DMS114 treated with DMSO at 0.1 percent for 48 hours (cell line): ENCODE results near the gene CSNK1G1.
A peak's percentile ranks its signal among the peaks of the same experiment; 100 is the strongest.

Experiments
- DNase-seq: peaks from one replicate; lab custom pipeline; 2025; ENCODE audit not compliant: unreplicated experiment; lab: John Stamatoyannopoulos, UW

Gene CSNK1G1

DNA sequence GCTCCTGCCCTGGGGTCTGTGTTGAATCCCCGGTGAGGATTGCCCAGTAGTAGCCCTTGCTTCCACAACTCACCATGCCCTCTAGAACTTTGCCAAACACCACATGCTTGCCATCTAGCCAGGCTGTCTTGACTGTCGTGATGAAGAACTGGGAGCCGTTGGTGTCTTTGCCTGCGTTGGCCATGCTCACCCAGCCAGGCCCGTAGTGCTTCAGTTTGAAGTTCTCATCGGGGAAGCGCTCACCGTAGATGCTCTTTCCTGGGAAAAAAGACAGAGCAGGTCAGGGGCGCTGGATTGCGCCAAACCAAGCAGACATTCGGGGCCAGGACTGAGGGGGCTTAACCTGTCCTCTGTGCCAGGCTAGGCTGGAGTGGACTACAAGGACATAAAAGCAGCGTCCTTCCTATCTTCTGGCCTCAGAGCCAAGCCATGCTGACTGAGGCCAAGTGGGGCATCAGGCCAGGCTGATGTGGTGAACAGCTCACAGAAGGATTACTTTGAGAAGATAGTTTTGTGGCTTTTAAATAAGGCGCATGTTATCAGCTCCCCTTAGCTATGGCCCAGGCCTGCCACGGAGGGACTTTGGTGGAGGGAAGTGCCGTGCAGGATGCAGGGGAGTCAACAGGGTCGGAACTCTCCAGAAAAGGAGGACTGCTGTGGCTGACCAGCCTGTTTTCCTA is 199.2 kb downstream of the CSNK1G1 start:
- no peak for DNase-seq

DNA sequence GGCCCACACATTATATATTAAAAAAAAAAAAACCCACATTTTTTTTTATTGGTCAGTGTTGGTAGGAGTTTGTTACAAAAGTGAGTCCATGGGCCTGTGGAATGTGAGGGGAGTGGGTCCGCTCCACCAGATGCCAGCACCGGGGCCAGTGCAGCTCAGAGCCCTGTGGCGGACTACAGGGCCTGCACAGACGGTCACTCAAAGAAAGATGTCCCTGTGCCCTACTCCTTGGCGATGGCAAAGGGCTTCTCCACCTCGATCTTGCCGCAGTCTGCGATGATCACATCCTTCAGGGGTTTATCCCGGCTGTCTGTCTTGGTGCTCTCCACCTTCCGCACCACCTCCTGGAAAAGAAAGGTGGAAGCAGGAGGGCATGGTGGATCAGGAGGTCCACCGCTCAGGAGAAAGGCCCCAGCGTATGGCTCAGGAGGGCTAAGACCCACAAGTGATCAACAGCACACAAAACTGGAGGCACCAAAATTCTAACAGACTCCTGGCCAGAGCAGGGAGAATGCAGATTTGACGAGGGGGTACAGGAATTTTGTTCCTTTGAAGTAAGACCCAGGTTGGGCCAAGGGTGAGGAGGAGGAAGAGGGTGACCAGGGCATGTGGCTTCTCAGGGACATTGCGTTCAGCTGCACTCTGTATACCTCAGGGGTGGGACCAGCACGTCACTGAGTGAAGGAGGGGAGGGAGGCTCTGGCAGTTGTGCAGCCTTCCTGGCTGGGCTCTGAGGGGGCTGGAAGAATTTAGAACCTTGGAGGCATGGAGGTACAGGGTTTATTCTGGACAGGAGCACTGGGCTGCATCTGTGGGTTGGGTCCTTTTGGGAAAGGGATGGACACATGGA is 199.9 kb downstream of the CSNK1G1 start:
- no peak for DNase-seq

DNA sequence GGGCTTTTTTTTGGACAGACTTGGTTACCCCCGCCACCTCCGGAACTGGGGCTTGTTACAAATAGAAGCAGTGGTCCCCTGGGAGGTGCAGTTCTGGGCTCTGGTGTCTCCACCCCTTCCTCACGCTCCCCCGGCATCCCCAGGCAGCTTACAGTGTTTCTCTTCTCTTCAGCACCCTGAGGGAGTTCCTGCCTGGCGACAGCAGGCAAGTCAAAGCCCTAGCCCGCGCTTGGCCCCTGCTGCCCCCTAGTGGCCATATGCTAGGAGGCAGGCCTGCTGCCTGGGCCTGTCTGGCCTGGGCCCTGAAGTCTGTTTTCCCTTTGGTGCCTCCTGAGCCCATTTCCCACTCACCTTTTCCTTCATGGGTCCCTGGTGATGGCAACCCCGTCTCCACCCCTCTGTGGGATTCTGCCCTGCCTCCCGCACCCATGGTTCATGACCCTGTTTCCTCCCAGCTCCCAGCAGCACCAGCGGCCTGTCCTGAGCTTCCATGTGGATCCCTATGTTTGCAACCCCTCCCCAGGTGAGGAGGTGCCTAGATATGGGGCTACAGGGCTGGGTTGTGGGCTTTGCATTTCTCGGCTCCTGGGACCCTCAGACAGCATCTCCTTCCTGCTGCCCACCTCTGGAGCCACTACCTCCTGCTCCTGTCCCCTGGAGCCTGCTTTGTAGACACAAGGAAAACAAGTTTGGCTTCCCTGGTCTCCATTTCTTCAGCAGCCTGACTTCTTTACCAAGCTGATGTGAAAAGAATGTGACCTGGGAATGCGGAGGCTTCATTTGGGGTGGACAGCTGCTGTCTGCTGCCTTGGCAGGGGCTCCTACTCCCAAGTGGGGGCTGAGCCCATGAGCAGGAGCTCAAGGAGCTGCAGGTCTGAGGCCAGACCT is 202.2 kb downstream of the CSNK1G1 start:
- DNase-seq, result peak; percentile 77

DNA sequence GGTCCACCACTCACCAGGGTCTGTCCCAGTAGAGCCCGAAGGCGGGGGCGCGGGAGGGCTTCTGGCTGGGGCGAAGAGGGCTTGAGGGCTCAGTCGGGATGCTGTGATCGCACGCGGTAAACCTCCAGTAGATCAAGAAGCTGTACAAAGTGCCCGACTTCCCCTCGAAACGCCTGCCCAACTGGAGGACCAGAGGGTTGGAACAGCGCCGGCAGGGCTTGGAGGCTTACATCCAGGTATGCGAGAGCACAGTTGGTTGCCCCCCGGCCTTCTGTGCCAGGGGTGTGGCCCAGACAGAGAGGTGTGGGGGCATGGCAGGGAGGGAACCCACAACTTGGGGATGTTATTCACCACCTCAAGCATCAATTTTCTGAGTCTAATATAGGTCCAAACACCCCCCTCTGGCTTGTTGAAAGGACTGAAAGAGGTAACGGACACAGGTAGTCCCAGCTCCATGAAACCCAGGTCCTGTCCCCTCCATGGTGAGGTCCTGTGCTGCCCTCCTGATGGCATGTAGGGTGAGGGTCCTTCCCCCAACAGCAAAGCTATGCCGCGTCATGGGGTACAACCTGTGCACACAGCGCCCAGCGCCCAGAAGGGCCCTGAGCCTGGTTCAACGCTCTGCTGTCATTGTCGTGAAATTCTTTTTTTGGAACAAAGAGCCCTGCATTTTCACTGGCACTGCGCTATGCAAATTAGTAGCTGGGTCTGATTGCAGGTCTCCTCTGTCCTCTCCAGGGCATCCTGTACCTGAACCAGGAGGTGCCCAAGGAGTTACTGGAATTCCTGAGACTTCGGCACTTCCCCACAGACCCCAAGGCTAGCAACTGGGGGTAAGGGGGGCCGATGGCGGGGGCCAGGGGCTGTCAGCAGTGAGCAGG is 203.2 kb downstream of the CSNK1G1 start:
- DNase-seq, result peak; percentile 13

- DNase-seq, result no peak
Measured at GRCh38 chr15:64151727-64152506, 204.1 kb downstream of the CSNK1G1 start, which contains the start of gene SNX22. Gene SNX22 (plus strand): TSS chr15:64151731. CDS start chr15:64151776, 45 bp downstream.

DNA sequence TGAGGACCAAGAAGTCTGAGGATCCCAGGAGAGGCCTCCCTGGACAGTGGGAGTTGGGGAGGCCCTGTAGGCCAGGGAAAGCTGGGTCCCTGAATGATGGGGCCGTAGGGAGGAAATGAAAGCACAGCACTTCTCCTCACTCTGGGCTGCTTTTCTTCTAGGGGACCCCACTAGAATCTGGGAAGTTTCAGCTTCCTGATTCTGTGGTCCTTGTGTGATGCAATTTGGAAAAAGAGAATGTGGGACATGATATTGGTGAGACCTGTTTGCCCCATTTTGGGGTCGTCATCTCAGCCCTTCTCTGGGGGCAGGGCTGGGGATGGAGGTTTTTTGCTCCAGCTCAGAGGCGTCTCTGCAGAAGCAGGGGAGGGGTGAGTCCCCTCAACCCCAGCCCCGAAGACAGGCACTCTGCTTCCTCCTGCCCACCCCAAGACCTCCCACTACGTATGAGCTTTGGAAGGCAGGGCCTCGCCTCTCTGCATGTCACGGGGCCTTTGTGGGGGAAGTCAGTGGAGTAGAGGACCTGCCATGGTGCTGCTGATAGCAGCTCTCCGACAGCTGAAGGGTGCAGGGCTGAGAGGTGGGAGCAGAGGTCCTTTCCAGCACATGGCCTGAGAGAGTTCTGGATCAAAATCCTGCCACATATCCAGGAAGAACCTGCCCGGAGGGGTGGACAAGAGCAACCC is 205.9 kb downstream of the CSNK1G1 start:
- no peak for DNase-seq

DNA sequence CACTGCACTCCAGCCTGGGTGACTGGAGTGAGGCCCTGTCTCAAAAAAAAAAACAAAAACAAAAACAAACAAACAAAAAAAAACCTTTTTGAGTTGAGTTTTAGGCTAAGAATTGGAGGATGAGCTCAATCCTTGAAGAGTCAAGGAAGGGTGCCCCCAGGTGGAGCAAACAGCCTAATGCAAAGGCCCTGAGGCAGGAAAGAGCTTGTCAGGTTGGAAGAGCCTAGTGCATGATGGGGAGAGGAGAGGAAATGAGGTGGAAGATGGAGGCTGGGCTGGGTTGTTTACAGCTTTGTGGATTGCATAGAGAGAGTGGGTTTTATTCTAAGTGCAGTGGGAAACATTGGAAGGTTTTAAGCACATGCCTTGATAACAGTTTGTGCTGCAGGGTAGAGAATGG is 206.5 kb downstream of the CSNK1G1 start:
- no peak for DNase-seq

- DNase-seq, result no peak
Measured at GRCh38 chr15:64148581-64148980, 207.4 kb downstream of the CSNK1G1 start.

GRCh38 chr15:64148168-64148567 is 207.8 kb downstream of the CSNK1G1 start:
- DNase-seq, result no peak

DNA sequence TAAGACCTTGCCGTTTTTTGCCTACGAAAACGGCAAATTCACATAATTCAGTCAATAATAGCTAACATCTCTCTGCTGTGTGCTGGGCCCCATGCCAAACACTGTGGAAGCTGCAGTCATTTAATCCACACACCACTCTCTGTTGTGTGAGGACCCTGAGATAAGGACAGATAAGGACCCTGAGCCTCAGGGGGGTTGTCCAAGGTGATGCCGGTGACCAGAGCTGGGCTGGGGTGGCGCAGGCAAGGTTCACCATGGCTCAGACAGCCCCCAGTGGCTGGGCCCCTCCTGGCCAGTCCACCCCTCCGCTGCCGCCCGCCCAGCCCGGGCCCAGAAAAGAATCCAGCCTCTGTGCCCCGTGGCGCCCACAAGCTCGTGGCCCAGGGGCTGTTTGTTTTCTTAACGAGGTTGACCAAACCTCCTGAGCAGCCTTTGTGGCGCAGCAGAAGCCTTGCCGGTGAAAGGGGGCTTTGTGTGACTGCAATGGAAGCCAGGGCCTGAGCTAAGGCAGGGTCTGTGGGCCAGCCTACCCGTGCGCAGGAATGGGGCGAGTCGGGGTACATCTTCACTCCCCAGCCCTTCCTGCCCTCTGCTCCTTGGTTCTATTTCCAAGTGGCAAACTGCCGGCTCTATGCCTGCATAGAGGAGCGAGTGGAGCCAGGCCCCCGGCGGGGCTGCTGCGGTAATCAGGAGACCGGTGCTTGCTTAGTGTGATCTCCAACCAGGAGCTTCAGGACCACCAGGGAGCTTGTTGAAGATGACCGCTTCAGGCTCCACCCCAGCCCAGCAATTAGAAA is 208.9 kb downstream of the CSNK1G1 start:
- no peak for DNase-seq

DNA sequence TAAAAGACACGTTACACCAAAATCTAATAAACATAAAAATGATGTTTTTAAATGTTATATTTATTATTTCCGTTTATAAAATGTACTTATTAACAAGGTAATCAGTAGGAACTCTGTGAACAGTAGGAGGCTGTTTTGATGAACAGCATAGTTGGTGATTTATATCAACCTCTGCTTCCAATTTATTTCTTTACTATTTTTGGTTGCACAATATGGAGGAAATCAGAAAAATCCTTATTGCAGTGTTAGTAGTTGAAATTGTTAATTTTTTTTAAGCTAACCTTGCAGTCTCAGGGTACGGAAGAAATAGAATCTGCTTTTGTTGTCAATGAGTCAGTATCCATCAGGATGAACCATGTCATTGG is 209.5 kb downstream of the CSNK1G1 start:
- DNase-seq, result no peak

DNA sequence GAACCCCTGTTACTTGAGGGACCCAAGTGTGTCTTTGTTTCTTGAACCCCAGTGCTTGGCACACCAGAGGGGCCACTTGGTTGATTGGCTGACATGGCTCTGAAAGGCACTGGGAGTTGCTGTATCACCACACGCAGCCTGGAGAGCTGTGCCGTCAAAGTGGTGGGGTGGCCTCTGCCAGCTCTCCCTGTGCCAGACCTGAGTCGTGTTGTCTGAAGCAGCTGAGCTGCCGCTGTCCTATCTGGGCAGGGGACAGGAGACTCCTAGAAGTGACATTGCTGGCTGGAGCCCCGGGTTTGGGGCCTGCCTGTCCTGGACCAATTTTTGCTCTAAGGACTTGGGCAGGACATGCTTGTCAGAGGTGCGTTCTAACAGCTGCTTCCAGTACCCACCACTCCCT is 209.9 kb downstream of the CSNK1G1 start:
- no peak for DNase-seq

DNA sequence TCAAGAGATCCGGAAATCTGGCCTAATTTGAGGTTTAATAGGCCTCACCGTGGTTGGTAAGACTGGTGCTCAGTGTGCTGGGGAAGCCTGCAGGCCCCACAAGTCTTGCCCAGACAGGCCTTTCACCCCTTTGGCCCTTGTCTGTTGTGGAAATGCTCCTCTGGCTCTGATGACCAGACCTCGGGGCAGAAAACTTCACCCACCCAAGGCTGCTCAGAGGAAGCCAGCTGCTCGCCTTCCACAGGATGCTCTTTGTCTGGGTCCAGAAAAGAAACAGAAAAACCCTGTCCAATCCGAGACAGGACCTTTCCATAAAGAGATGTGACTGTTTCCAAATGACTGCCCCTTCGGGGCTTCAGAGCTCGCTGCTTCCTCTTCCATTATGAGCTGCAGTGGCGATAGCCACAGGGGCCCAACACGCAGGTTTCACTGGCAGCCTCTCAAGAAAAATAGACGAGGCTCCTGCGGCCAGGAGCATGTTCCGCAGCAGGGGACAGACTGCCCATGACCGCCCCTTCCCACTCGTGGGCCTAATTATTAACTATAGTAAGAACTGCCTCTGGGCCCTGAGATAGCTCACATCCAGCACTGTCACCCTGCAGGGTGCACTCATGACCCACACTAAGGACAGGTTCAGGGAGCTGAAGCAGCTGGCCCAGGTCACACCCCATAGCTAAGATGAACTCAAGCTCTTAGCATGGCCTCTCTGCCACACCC is 211.2 kb downstream of the CSNK1G1 start:
- DNase-seq, result no peak

GRCh38 chr15:64144192-64144564 is 211.8 kb downstream of the CSNK1G1 start:
- DNase-seq, result no peak

GRCh38 chr15:64143276-64143675 is 212.7 kb downstream of the CSNK1G1 start:
- no peak for DNase-seq

GRCh38 chr15:64141798-64142512 is 214.0 kb downstream of the CSNK1G1 start:
- DNase-seq, result no peak

DNA sequence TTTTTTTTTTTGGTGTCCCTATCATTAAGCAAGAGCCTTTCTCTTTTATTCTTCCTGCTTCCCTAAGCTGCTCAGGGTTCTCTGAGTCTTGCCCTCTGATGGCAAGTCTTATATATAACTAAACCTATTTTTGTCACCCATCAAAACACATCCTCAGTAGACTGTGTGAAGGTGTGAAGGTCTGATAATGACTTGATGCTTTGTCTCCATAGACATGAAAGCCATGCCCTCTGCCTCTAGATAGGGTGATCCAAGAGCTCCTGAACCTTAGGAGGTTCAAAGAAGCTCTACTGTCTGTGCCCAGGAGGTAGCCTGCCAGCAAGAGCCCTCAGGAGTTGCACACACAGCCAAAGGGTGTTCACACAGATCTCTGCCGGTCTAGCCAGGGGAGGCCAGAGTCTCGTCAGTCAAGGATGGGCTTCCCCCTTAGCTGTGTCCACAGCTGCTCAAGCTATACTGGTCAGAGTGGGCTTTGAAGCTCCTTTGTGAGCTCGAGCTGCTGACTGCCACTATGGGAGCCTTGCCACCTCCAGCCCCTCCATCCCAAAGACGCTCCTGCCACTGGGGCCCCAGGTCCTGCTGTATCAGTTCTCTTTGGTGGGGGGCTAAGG is 217.5 kb downstream of the CSNK1G1 start:
- DNase-seq, result no peak
